Measurements from ENCODE around the gene RARB.

- no peak for TF ChIP-seq POLR2AphosphoS5 (IDR thresholded peaks at IDR 0.05; ENCODE audit: borderline replicate concordance, low read depth, low read length)
- TF ChIP-seq EZH2 (IDR thresholded peaks at IDR 0.05): no peak
These were observed 22.7 kb upstream of the RARB start for GRCh38 chr3:25405335-25405734.
